ENCODE results near the gene L1CAM. TPM values are rescaled to one million over a fixed set of nuclear protein-coding genes. Genes with fewer than 3 reads are reported as not detected.

Gene L1CAM
- total RNA-seq, 1 experiment from 2014 or later: 12.7 TPM

GRCh38 chrX:153851981-153852380, 34.0 kb downstream of the L1CAM start:
- intact Hi-C loops (cut with micrococcal nuclease; ENCODE audit: unreplicated experiment): no loop called here
- H3K4me1 ChIP-seq: no peaks in the 10 kb centered on the region
- H3K9me3 ChIP-seq: no peaks in the 10 kb centered on the region
- Mint-ChIP-seq H3K36me3 (ENCODE audit: insufficient read depth, unreplicated experiment) (no peaks in the 10 kb centered on the region), H3K4me1 (ENCODE audit: low read depth, unreplicated experiment) (no peaks in the 10 kb centered on the region), H3K9me3 (ENCODE audit: unreplicated experiment) (no peaks in the 10 kb centered on the region), H3K27me3 (ENCODE audit: insufficient read depth, unreplicated experiment) (peaks cover 7% of the 10 kb centered on the region), H3K4me3 (ENCODE audit: unreplicated experiment) (no peak overlapping the region), H3K27ac (ENCODE audit: unreplicated experiment) (no peak overlapping the region)
- H3K27me3 ChIP-seq (replicated peaks; ENCODE audit: control insufficient read depth, insufficient read depth, low read length): no peaks in the 10 kb centered on the region
- BruUV-seq (replicated peaks): no TSS peak
- H3K4me3 ChIP-seq (ENCODE audit: low read depth, low read length): no peak overlapping the region
- POLR2A ChIA-PET: no interaction called here
- no peak for TF ChIP-seq CTCF (IDR thresholded peaks at IDR 0.05; ENCODE audit: insufficient read depth in 1 of 2, low read depth in 1 of 2, low read length in 1 of 2, severe bottlenecking in 1 of 2, unreplicated experiment in 1 of 2)
- no peak for DNase-seq
- H3K36me3 ChIP-seq (ENCODE audit: control insufficient read depth, insufficient read depth, low read length): no peaks in the 10 kb centered on the region
- CTCF ChIA-PET: no interaction called here

GRCh38 chrX:153848325-153848724, 37.6 kb downstream of the L1CAM start:
- no peaks in the 10 kb centered on the region for H3K27me3 ChIP-seq (replicated peaks; ENCODE audit: control insufficient read depth, insufficient read depth, low read length)
- H3K4me3 Mint-ChIP-seq (ENCODE audit: unreplicated experiment): no peak overlapping the region
- no peaks in the 10 kb centered on the region for H3K36me3 ChIP-seq (ENCODE audit: control insufficient read depth, insufficient read depth, low read length)
- BruUV-seq (replicated peaks): no TSS peak
- DNase-seq: no peak
- no peaks in the 10 kb centered on the region for H3K36me3 Mint-ChIP-seq (ENCODE audit: insufficient read depth, unreplicated experiment)
- CTCF ChIA-PET: no interaction called here
- no peaks in the 10 kb centered on the region for H3K4me1 Mint-ChIP-seq (ENCODE audit: low read depth, unreplicated experiment)
- no peak overlapping the region for H3K27ac Mint-ChIP-seq (ENCODE audit: unreplicated experiment)
- intact Hi-C loops (cut with micrococcal nuclease; ENCODE audit: unreplicated experiment): no loop called here
- no peaks in the 10 kb centered on the region for H3K9me3 ChIP-seq
- H3K27me3 Mint-ChIP-seq (ENCODE audit: insufficient read depth, unreplicated experiment): peaks cover 6% of the 10 kb centered on the region
- POLR2A ChIA-PET: no interaction called here
- no peak overlapping the region for H3K4me3 ChIP-seq (ENCODE audit: low read depth, low read length)
- H3K4me1 ChIP-seq: no peaks in the 10 kb centered on the region
- TF ChIP-seq CTCF (IDR thresholded peaks at IDR 0.05; ENCODE audit: insufficient read depth in 1 of 2, low read depth in 1 of 2, low read length in 1 of 2, severe bottlenecking in 1 of 2, unreplicated experiment in 1 of 2): no peak
- no peaks in the 10 kb centered on the region for H3K9me3 Mint-ChIP-seq (ENCODE audit: unreplicated experiment)

GRCh38 chrX:153845842-153846241, 40.1 kb downstream of the L1CAM start:
- H3K27ac Mint-ChIP-seq (ENCODE audit: unreplicated experiment): no peak overlapping the region
- Histone ChIP-seq H3K4me3 (ENCODE audit: low read depth, low read length) (no peak overlapping the region), H3K36me3 (ENCODE audit: control insufficient read depth, insufficient read depth, low read length) (no peaks in the 10 kb centered on the region), H3K27me3 (replicated peaks; ENCODE audit: control insufficient read depth, insufficient read depth, low read length) (no peaks in the 10 kb centered on the region), H3K9me3 (no peaks in the 10 kb centered on the region), H3K4me1 (no peaks in the 10 kb centered on the region)
- no peaks in the 10 kb centered on the region for H3K36me3 Mint-ChIP-seq (ENCODE audit: insufficient read depth, unreplicated experiment)
- H3K9me3 Mint-ChIP-seq (ENCODE audit: unreplicated experiment): no peaks in the 10 kb centered on the region
- no peak for TF ChIP-seq CTCF (IDR thresholded peaks at IDR 0.05; ENCODE audit: insufficient read depth in 1 of 2, low read depth in 1 of 2, low read length in 1 of 2, severe bottlenecking in 1 of 2, unreplicated experiment in 1 of 2)
- intact Hi-C loops (cut with micrococcal nuclease; ENCODE audit: unreplicated experiment): no loop called here
- no TSS peak for BruUV-seq (replicated peaks)
- no peak overlapping the region for H3K4me3 Mint-ChIP-seq (ENCODE audit: unreplicated experiment)
- DNase-seq: no peak
- ChIA-PET CTCF (no interaction called here), POLR2A (no interaction called here)
- no peaks in the 10 kb centered on the region for H3K4me1 Mint-ChIP-seq (ENCODE audit: low read depth, unreplicated experiment)
- H3K27me3 Mint-ChIP-seq (ENCODE audit: insufficient read depth, unreplicated experiment): peaks cover 6% of the 10 kb centered on the region
